ENCODE results near the gene CCDC83.
"Not testable (repeated sequence)": the region's sequence is repeated elsewhere in the genome, so short reads cannot be mapped to it uniquely, and the experiment has no call there.

DNA sequence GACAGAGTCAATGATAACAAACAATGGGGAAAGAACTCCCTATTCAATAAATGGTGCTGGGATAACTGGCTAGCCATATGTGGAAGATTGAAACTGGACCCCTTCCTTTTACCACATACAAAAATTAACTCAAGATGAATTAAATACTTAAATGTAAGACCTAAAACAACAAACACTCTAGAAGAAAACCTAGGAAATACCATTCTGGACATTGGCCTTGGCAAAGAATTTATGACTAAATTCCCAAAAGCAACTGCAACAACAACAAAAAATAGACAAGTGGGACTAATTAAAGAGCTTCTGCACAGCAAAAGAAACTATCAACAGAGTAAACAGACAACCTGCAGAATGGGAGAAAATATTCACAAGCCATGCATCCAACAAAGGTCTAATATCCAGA, 4.4 kb downstream of the CCDC83 start:
- TF ChIP-seq, protein P1, sequence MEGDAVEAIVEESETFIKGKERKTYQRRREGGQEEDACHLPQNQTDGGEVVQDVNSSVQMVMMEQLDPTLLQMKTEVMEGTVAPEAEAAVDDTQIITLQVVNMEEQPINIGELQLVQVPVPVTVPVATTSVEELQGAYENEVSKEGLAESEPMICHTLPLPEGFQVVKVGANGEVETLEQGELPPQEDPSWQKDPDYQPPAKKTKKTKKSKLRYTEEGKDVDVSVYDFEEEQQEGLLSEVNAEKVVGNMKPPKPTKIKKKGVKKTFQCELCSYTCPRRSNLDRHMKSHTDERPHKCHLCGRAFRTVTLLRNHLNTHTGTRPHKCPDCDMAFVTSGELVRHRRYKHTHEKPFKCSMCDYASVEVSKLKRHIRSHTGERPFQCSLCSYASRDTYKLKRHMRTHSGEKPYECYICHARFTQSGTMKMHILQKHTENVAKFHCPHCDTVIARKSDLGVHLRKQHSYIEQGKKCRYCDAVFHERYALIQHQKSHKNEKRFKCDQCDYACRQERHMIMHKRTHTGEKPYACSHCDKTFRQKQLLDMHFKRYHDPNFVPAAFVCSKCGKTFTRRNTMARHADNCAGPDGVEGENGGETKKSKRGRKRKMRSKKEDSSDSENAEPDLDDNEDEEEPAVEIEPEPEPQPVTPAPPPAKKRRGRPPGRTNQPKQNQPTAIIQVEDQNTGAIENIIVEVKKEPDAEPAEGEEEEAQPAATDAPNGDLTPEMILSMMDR (IDR thresholded peaks at IDR 0.05; ENCODE audit: insufficient read depth, low read depth, low read length): not testable (repeated sequence)
- TF ChIP-seq EZH2 (IDR thresholded peaks at IDR 0.05; ENCODE audit: insufficient read depth, low read length): not testable (repeated sequence)
